Natural killer cell (primary cell): ENCODE data around the gene TRRAP. TPM values are rescaled to one million over a fixed set of nuclear protein-coding genes. Genes with fewer than 3 reads are reported as not detected.

Source experiments
- ATAC-seq, 3 donors: fragments of 150-1000 bp in 2 of 3; fragments of 200-7000 bp in 1 of 3; cut with Tn5 transposase; 1 replicate in 1 of 3; 2 replicates in 2 of 3; pipeline ENCODE4 v1.10.0; 2021; ENCODE audit warnings: mild to moderate bottlenecking in 2 of 3, moderate library complexity in 2 of 3
- DNase-seq, 2 donors: peaks; one replicate each; pipeline versions ENCODE4 v3.0.0 to v3.0.0-alpha.2; 2013 to 2021; ENCODE audit warnings: mixed read lengths in 1 of 2
- H3K27ac ChIP-seq: one replicate; pipeline ENCODE4 v1.5.1; 2013; ENCODE audit warnings: mild to moderate bottlenecking, low read length
- H3K27me3 ChIP-seq: one replicate; pipeline ENCODE4 v1.6.1; 2013; ENCODE audit warnings: low read length; ENCODE audit not compliant: control insufficient read depth, insufficient read depth
- H3K36me3 ChIP-seq: one replicate; pipeline ENCODE4 v1.6.1; 2013; ENCODE audit warnings: low read length; ENCODE audit not compliant: control insufficient read depth, insufficient read depth
- H3K4me1 ChIP-seq: one replicate; pipeline ENCODE4 v1.6.1; 2013; ENCODE audit warnings: low read length; ENCODE audit not compliant: control insufficient read depth, insufficient read depth
- H3K4me3 ChIP-seq: one replicate; pipeline ENCODE4 v1.5.1; 2013; ENCODE audit warnings: low read length
- H3K9me3 ChIP-seq: one replicate; pipeline ENCODE4 v1.6.1; 2013; ENCODE audit warnings: low read length; ENCODE audit not compliant: control insufficient read depth, insufficient read depth
- H3K27ac Mint-ChIP-seq, 2 donors: one replicate each; pipeline ENCODE4 v1.8.0; 2022; ENCODE audit warnings: mild to moderate bottlenecking in 2 of 2, mixed read lengths in 2 of 2, moderate library complexity in 1 of 2
- H3K27me3 Mint-ChIP-seq, 2 donors: one replicate each; pipeline ENCODE4 v1.8.0; 2022; ENCODE audit warnings: low read depth in 2 of 2, mixed read lengths in 2 of 2
- H3K36me3 Mint-ChIP-seq: one replicate; pipeline ENCODE4 v1.8.0; 2022; ENCODE audit warnings: mixed read lengths
- H3K4me1 Mint-ChIP-seq, 2 donors: one replicate each; pipeline ENCODE4 v1.8.0; 2022; ENCODE audit warnings: mixed read lengths in 2 of 2
- H3K4me3 Mint-ChIP-seq: one replicate; pipeline ENCODE4 v1.8.0; 2022; ENCODE audit warnings: mild to moderate bottlenecking, moderate library complexity, mixed read lengths
- H3K9me3 Mint-ChIP-seq, 2 donors: one replicate each; pipeline ENCODE4 v1.8.0; 2022; ENCODE audit warnings: mixed read lengths in 2 of 2
- CTCF ChIP-seq: fragments of 200-600 bp; IDR thresholded peaks from one replicate; pipeline ENCODE4 v1.8.0; 2022; ENCODE audit warnings: antibody characterized with exemption
- WGBS: methylation state at CpG from one replicate; pipeline ENCODE4 v1.1.7; 2013; ENCODE audit warnings: missing lambda C conversion rate; ENCODE audit not compliant: insufficient coverage; 5-methylcytosine and 5-hydroxymethylcytosine counted together
- intact Hi-C: fragments of 100-400 bp; cut with micrococcal nuclease; formaldehyde crosslinking; loops from one replicate; pipeline ENCODE4 v1.14.2; 2022
- total RNA-seq, 4 donors: library from RNA; stranded (reverse); fragments of 120-200 nt in 1 of 4; gene quantifications; one replicate each; pipeline versions ENCODE4 v1.2.3 to v1.2.4, GENCODE V29; 2013 to 2022

TRRAP gene
- total RNA-seq, 3 donors from 2014 or later (not counting 1 experiment from before 2014, with no cell fraction given), result 45.4 to 62.9 (median 62.4) TPM

DNA sequence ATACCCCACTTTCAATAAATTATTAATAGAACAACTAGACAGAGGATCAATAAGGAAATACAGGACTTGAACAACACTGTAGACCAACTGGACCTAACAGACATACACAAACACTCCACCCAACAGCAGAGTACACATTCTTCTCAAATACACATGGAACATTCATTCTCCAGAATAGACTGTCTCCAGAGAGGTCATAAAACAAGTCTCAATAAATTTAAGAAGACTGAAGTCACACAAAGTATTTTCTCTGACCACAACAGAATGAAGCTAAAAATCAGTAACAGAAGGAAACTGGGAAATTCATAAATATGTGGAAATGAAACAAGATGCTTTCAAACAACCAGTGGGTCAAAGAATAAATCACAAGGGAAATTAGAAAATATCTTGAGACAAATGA is 145.7 kb downstream of the TRRAP start:
- no peak for TF ChIP-seq CTCF
- ATAC-seq (no peak), DNase-seq (no peak)
- Mint-ChIP-seq H3K4me1 (peaks cover 0 to 4% of the 10 kb centered on the region in 2 donors), H3K27me3 (no peaks in the 10 kb centered on the region), H3K9me3 (no peaks in the 10 kb centered on the region), H3K27ac (peak overlapping the region; percentile 24 to 42), H3K36me3 (no peaks in the 10 kb centered on the region), H3K4me3 (no peak overlapping the region)
- no peak overlapping the region for H3K4me3 ChIP-seq
- no peak overlapping the region for H3K27ac ChIP-seq
- peaks cover 15% of the 10 kb centered on the region for H3K36me3 ChIP-seq
- H3K9me3 ChIP-seq, result no peaks in the 10 kb centered on the region
- intact Hi-C loops, result no loop called here
- H3K4me1 ChIP-seq, result no peaks in the 10 kb centered on the region
- H3K27me3 ChIP-seq, result no peaks in the 10 kb centered on the region

DNA sequence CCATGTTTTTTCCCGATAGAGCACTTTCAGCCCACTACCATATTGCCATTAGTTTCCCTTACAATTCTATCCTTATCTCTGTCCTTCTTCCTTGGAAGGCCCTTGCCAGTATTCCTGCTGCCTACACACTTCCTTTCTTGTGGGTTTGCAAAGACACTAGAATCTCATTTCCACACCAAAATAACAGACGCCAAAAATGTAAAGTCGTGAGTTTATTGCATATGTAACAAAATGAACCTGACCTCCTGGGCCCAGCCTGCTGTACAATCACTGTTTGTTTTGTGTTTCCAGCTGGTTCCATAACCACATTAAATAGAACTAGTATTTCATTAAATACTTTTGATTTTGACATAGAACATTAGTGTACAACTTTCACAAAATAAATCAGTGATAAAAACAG is 148.9 kb downstream of the TRRAP start:
- Mint-ChIP-seq H3K4me3 (no peak overlapping the region), H3K27ac (peak overlapping the region; percentile 13 to 57), H3K4me1 (peaks cover 0 to 4% of the 10 kb centered on the region in 2 donors), H3K9me3 (no peaks in the 10 kb centered on the region), H3K27me3 (no peaks in the 10 kb centered on the region), H3K36me3 (no peaks in the 10 kb centered on the region)
- Histone ChIP-seq H3K4me3 (no peak overlapping the region), H3K36me3 (peaks cover 32% of the 10 kb centered on the region), H3K27me3 (no peaks in the 10 kb centered on the region), H3K27ac (no peak overlapping the region), H3K9me3 (no peaks in the 10 kb centered on the region), H3K4me1 (no peaks in the 10 kb centered on the region)
- DNase-seq, result no peak
- intact Hi-C loops, result no loop called here
- ATAC-seq, result no peak
- no peak for TF ChIP-seq CTCF
- WGBS, result 88% methylated on average over 3 of the region's 3 CpGs

GRCh38 chr7:99027841-99028240 is 149.5 kb downstream of the TRRAP start:
- Mint-ChIP-seq H3K27me3 (no peaks in the 10 kb centered on the region), H3K27ac (peak overlapping the region in 1 of 2 donors; percentile 57), H3K36me3 (no peaks in the 10 kb centered on the region), H3K9me3 (no peaks in the 10 kb centered on the region), H3K4me1 (peaks cover 0 to 4% of the 10 kb centered on the region in 2 donors), H3K4me3 (no peak overlapping the region)
- WGBS, result 97% methylated on average over 20 of the region's 20 CpGs
- DNase-seq, result no peak
- no peak overlapping the region for H3K4me3 ChIP-seq
- intact Hi-C loops, result no loop called here
- no peak for ATAC-seq
- H3K4me1 ChIP-seq, result no peaks in the 10 kb centered on the region
- peaks cover 35% of the 10 kb centered on the region for H3K36me3 ChIP-seq
- H3K27ac ChIP-seq, result no peak overlapping the region
- no peaks in the 10 kb centered on the region for H3K27me3 ChIP-seq
- no peak for TF ChIP-seq CTCF
- H3K9me3 ChIP-seq, result no peaks in the 10 kb centered on the region

GRCh38 chr7:99028261-99028973 is 150.1 kb downstream of the TRRAP start:
- Histone ChIP-seq H3K4me3 (no peak overlapping the region), H3K27ac (no peak overlapping the region), H3K36me3 (peaks cover 38% of the 10 kb centered on the region), H3K4me1 (no peaks in the 10 kb centered on the region), H3K27me3 (no peaks in the 10 kb centered on the region), H3K9me3 (no peaks in the 10 kb centered on the region)
- ATAC-seq (no peak), DNase-seq (no peak)
- Mint-ChIP-seq H3K36me3 (no peaks in the 10 kb centered on the region), H3K4me3 (no peak overlapping the region), H3K27me3 (no peaks in the 10 kb centered on the region), H3K9me3 (no peaks in the 10 kb centered on the region), H3K27ac (peak overlapping the region in 1 of 2 donors; percentile 47), H3K4me1 (peaks cover 0 to 4% of the 10 kb centered on the region in 2 donors)
- no peak for TF ChIP-seq CTCF
- intact Hi-C loops, result no loop called here
- 94% methylated on average over 27 of the region's 27 CpGs for WGBS
